Measurements from ENCODE around the gene CDYL. TPM values are rescaled to one million over a fixed set of nuclear protein-coding genes. Genes with fewer than 3 reads are reported as not detected.

The CDYL gene
- total and polyA plus RNA-seq, 2 of the 4 experiments (the other 2 are of a cell fraction), result 14.2 to 92.1 TPM

GRCh38 chr6:4946521-4946920 lies 170.3 kb downstream of the CDYL start:
- Histone ChIP-seq H3K36me3 (ENCODE audit: control insufficient read depth, insufficient read depth, low read length) (peaks cover 29% of the 10 kb centered on the region), H3K4me2 (ENCODE audit: low read depth, low read length) (no peak overlapping the region), H3K9ac (ENCODE audit: low read depth, low read length) (no peak overlapping the region), H3K79me1 (ENCODE audit: low read depth in 1 of 2, low read length in 2 of 2) (peaks cover 10 to 29% of the 10 kb centered on the region in 2 experiments; a peak in 3 of 4 replicates), H4K5ac (ENCODE audit: low read depth, low read length) (no peak overlapping the region), H2BK5ac (ENCODE audit: low read depth, low read length, poor library complexity, severe bottlenecking) (no peak overlapping the region), H4K91ac (ENCODE audit: insufficient read depth, low read depth, low read length) (no peak overlapping the region), H3K56ac (ENCODE audit: extremely low read depth, insufficient read depth, low read length) (no peak overlapping the region), H4K8ac (ENCODE audit: low read depth in 2 of 2, low read length in 2 of 2) (no peak overlapping the region), H2AK9ac (replicated peaks; ENCODE audit: low read depth, low read length, poor library complexity) (no peak overlapping the region), H3K9me3 (ENCODE audit: control insufficient read depth, insufficient read depth, low read length) (no peaks in the 10 kb centered on the region), H3K27ac (ENCODE audit: insufficient read depth, low read length) (no peak overlapping the region), H2AK5ac (ENCODE audit: low read depth, low read length) (no peak overlapping the region), H3K27me3 (ENCODE audit: control insufficient read depth, insufficient read depth, low read length) (no peaks in the 10 kb centered on the region), H2BK20ac (ENCODE audit: low read depth, low read length) (no peak overlapping the region), H2AFZ (replicated peaks; ENCODE audit: low read length, poor library complexity) (no peak overlapping the region), H3K4ac (ENCODE audit: low read depth, low read length) (no peak overlapping the region), H2BK15ac (ENCODE audit: low read depth, low read length) (no peak overlapping the region), H3K18ac (ENCODE audit: low read depth, low read length) (no peak overlapping the region), H3K4me1 (ENCODE audit: control insufficient read depth, insufficient read depth, low read length) (peaks cover 10% of the 10 kb centered on the region), H4K20me1 (ENCODE audit: insufficient read depth, low read length) (peaks cover 17% of the 10 kb centered on the region), H3K4me3 (ENCODE audit: insufficient read depth, low read depth, low read length) (no peak overlapping the region), H3K9me1 (ENCODE audit: insufficient read depth, low read length) (peaks cover 16% of the 10 kb centered on the region), H2BK120ac (ENCODE audit: low read depth, low read length) (no peak overlapping the region), H3K14ac (replicated peaks; ENCODE audit: low read depth, low read length) (no peak overlapping the region), H3K23ac (ENCODE audit: low read depth, low read length) (no peak overlapping the region)
- DNase-seq (no peak), ATAC-seq (ENCODE audit: low read depth) (no peak)
- POLR2A ChIA-PET (ENCODE audit: unreplicated experiment), result no interaction called here
- TF ChIP-seq RAD21 (IDR thresholded peaks at IDR 0.05; ENCODE audit: low read length), result no peak
- no peak for TF ChIP-seq CEBPB (IDR thresholded peaks at IDR 0.05; ENCODE audit: low read depth, low read length)
- 93% methylated on average over 7 of the region's 11 CpGs; no CpG with 5 or more reads in 1 of the 2 experiments for WGBS, 2 experiments (ENCODE audit: extremely low coverage in 2 of 2, insufficient read length in 1 of 2)
- BruUV-seq (replicated peaks), result no TSS peak
- CTCF ChIA-PET, result no interaction called here
- in situ Hi-C loops (cut with MboI; ENCODE audit: low sequenced_read_pairs) (no loop called here), intact Hi-C loops (cut with micrococcal nuclease) (loop anchor here (10.0 kb wide), 1 partner anchor 168 kb away; no protein-coding TSS in a partner anchor), dilution Hi-C loops (cut with HindIII; ENCODE audit: low sequenced_read_pairs, unreplicated experiment) (no loop called here)

All from IMR-90 (cell line).